T follicular helper cell (primary cell): Measurements from ENCODE around the gene TGM2.

ENCODE experiments used
- DNase-seq: peaks from one replicate; pipeline ENCODE4 v3.0.0-alpha.2; 2020; ENCODE audit warnings: low read depth

TGM2 gene

GRCh38 chr20:38132156-38132909, 32.7 kb downstream of the TGM2 start:
- DNase-seq = no peak

- no peak for DNase-seq
These were observed 33.4 kb downstream of the TGM2 start for GRCh38 chr20:38131588-38132121.

GRCh38 chr20:38130687-38131587, 34.1 kb downstream of the TGM2 start:
- DNase-seq = no peak

DNA sequence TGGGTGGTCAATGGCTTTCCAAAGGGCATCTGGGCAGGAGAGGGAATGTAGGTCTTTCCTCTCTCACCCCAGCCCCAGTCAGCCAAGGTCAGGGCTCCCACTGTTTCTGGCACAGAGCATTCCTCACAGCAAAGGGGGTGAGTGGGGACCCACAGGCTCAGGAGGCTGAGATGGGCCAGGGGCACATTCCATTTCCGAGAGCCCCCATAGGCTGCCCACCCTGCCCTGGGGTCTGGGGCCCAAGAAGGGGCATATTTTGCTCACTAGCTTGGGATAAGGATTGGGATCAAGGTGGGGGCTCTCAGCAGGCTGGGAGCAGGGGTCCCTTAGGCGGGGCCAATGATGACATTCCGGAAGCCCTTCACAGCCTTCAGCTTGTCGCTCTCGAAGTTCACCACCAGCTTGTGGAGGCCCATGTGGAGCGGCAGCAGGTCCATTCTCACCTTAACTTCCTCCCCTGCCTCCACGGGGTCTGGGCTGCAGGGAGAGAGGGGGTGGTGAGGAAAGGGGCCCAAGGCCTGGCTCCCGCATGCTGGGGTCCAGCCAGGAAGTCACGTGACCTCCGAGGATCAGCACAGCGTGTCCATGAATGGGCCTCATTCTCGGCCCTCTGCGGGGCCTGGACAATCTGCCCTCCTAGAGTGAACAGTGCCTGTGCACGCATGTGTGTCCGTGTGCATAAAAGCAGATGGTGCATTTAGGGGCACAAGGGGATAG, 35.0 kb downstream of the TGM2 start:
- DNase-seq = no peak

DNA sequence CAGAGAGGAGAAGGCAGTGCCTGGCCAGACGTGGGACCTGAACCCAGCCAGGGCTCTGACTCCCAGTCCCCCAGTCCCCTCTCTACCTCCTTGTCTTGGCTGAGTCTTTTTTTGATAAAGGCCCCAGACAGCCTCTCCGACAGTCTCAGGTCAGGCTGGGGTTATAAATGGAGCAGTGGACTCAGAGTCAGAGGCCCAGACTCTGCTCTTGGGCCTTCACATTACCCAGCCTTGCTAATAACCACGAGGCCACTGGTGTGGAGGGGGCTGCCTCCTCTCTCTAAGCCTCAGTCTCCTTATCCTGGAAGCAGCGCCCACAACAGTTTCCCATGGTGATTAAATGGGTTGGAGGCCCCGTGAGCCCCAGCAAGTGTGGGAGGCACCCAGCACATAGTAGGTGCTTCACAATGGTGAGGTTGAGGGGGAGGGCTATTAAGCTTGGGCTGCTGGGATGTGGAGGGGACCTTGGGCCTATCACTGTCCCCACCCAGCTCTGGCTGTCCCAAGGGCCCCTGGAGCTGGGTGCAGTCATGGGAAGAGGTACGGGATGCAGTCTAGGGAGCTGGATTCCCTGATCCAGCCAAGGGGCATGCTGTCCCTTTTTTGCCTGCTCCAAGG, 35.7 kb downstream of the TGM2 start:
- DNase-seq = no peak

DNA sequence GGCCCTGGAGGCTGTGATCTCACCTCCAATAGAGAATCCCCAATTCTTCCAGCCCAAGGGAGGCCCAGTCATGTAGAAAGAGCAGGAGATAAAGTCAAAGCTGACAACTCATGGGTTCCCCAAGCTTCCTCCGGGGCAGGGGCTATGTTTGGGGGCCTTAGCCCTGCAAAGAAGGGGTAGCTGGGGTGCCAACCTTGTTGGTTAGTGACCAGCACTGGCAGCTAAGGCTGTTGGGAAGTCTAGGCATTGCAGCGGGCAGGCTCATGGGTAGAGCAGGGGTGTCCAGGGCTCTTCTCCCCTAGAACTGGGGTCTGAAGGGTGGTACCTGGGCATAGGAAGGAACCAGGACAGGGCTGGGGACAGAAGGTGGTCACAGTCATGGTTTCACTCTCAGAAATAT, 36.4 kb downstream of the TGM2 start:
- no peak for DNase-seq

DNA sequence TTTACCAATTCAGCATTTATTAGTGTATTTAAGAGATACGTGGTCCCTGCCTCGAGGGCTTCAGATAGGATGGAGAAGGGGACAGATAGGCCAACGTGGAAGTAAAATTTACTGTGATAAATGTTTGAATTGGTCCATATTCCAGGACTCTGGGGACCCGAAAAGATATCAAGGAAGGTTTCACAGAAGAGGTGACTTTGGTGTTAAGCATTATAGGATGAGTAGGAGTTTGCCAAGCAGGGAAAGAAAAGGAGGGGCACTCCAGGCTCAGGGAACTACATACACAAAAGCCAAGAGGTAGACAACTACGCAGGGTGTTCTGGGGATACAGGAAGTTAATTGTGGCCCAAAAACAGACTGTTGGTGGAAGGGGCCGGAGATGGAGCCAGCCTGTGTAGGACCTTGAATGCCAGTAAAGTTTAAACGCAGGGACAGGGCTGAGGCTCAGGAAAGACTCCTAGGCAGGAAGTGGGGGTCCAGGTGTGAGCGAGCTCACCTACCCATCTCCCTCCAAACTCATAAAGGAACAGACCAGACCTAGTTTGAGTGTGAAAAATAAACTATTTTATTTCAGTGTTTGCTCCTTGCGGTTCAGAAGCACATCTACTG, 37.0 kb downstream of the TGM2 start:
- no peak for DNase-seq

GRCh38 chr20:38126932-38127621, 38.0 kb downstream of the TGM2 start:
- no peak for DNase-seq

DNA sequence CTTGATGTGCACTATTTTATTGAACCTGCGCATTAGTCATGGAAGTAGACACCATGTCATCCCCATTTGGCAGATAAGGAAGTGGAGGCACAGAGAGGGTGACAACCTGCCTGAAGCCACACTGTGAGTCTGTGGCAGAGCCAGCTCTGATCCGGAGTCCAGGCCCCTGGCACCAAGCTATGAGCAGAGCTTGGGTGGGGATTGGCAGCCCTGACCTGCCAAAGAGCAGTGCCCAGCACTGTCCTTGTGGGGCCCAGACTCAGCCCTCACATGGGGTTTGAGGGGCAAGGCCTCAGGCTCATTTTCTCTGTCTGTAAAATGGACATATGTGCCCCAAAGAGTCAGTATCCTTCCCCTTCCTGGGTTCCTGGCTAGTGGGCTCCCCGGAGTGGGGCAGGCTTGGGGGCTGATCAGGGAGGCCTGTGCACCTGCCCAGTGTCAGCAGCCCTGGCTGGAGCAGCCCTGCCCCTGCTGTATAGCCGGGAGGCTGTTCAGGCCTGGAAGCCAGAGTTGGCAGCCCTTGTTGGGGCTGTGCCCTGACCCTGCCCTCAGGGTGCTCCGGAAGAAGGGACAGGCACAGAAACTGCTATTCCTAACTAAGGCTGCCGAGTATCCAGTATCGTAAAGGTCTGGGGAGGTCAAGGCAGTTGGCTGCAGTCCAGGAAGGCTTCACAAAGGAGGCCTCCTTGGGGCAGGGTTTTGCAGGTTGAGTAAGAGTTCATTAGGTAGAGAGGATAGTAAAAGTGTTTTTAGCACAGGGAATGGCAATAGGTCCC, 38.7 kb downstream of the TGM2 start:
- DNase-seq = no peak

DNA sequence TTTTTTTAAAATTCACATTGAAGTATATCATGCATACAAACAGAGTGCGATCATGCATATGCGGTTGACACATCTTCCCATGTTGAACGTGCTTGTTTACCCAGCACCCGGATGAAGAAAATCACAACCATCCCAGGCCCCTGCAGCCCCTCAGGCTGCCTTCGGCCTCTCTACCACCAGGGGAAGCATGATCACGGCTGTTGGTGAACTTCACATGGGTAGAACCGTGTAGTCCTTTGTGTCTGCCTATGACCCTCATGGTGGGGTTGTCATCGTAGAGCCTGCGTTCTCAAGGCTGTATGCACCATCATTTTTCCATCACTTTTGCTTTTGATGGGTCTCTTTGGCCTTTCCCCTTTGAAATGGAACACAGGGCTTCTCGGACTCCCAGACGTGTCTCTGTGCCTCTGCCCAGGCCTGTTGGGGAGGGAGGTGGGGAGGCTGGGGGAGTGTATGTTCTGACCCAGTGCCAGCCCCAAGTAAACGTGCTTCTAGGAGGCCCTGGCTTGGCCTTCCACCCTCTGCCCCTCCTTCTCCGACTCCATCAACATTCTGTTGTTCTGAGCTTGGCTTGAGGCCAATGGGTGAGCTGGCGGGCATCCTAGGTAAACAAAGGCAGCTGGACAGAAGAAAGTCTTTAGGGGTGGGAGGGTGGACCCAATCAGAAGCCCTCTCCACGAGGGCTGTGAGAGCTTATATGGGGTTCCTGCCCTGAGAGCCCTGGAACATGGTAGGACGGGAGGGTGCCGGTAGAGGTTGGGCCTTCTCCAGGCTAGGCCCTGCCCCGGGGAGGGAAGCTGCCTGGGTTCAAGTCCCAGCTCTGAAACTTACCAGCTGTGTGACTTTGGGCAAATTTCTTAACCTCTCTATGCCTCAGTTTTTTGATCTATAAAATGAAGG, 39.7 kb downstream of the TGM2 start:
- no peak for DNase-seq

- DNase-seq = no peak
These were observed 42.0 kb downstream of the TGM2 start for GRCh38 chr20:38123021-38123587.

- no peak for DNase-seq
These were observed 43.3 kb downstream of the TGM2 start for GRCh38 chr20:38121741-38122140.

- no peak for DNase-seq
These were observed 44.5 kb downstream of the TGM2 start for GRCh38 chr20:38120625-38120988.

DNA sequence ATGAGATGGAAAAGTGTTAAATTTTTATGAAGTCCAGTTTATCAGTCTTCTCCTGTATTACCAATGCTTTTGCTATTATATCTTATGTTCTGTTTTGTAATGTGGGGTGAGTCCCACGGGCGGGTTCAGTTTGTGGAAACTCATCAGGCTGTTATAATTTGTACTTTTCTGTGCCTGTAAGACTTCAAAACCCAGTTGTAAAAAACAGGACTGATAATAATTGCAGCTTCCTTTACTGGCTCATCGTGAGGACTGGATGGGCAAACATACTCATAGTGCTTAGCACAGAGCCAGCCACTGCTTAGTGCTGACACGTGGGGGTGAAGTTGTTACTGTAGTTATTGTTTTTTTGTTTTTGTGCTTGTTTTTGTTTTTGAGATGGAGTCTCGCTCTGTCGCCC, 45.6 kb downstream of the TGM2 start:
- DNase-seq = no peak

- no peak for DNase-seq
These were observed 47.4 kb downstream of the TGM2 start for GRCh38 chr20:38117635-38118034.

GRCh38 chr20:38117205-38117604, 47.9 kb downstream of the TGM2 start:
- DNase-seq = no peak

GRCh38 chr20:38116409-38117165, 48.5 kb downstream of the TGM2 start:
- DNase-seq = no peak

DNA sequence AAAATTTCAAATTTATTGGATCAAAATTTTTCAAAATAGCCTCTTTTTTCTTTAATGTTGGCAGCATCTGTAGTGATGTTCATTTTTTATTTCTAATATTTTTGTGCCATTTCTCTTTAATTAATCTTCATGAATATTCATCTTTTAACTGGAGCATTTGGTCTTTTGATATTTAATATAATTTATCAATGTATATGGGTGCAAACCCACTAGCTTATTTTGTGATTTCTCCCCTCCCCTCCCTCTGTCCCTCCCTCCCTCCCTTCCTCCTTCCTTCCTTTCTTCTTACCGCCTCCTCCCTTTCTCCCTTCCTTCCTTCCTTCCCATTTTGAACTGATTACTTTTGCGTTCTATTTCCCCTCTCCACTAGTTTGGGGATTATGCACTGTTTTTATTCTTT, 49.2 kb downstream of the TGM2 start:
- no peak for DNase-seq
